ENCODE measurements around the gene YPEL2.

DNA sequence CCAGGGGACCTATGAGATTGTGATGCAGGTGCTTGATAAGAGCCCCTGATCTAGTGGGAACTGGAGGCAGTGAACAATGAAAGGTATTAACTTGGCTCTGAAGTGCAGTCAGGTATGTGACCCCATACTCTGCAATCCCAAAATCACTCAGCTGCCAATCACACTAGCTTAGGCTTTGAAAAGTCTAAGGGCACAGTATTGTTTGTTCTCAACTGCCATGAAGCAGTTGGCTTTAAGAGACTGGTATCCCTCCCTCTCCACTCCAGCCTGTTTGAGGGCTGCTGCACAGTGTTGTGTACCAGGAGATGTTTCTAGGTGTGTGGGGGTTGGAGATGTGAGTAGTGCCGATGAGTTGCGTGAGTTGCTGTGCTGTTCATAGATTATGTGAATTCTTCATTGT is 2.4 kb downstream of the YPEL2 start:
- TF ChIP-seq CTCF (IDR thresholded peaks at IDR 0.05) (no peak), ZFX (IDR thresholded peaks at IDR 0.05; ENCODE audit: borderline replicate concordance) (no peak)
